ENCODE measurements around the gene WDFY3.

Gene WDFY3

GRCh38 chr4:84800256-84800655, 166.2 kb downstream of the WDFY3 start:
- no peak for DNase-seq (ENCODE audit: low spot score)
- Mint-ChIP-seq H3K27ac (no peak overlapping the region), H3K4me3 (no peak overlapping the region), H3K36me3 (ENCODE audit: low read depth) (no peaks in the 10 kb centered on the region), H3K9me3 (no peaks in the 10 kb centered on the region), H3K27me3 (ENCODE audit: low read depth) (no peaks in the 10 kb centered on the region), H3K4me1 (ENCODE audit: low read depth) (no peaks in the 10 kb centered on the region)

- DNase-seq (ENCODE audit: low spot score) = no peak
- no peaks in the 10 kb centered on the region for H3K9me3 Mint-ChIP-seq
- no peaks in the 10 kb centered on the region for H3K4me1 Mint-ChIP-seq (ENCODE audit: low read depth)
Measured at GRCh38 chr4:84799318-84799717, 167.2 kb downstream of the WDFY3 start.

GRCh38 chr4:84796394-84796793, 170.1 kb downstream of the WDFY3 start:
- Mint-ChIP-seq H3K27ac (no peak overlapping the region), H3K27me3 (ENCODE audit: low read depth) (no peaks in the 10 kb centered on the region), H3K4me1 (ENCODE audit: low read depth) (no peaks in the 10 kb centered on the region), H3K9me3 (no peaks in the 10 kb centered on the region), H3K4me3 (no peak overlapping the region), H3K36me3 (ENCODE audit: low read depth) (no peaks in the 10 kb centered on the region)
- no peak for DNase-seq (ENCODE audit: low spot score)

More at GRCh38 chr4:84799318-84799717, 167.2 kb downstream of the WDFY3 start:
- Mint-ChIP-seq H3K36me3 (ENCODE audit: low read depth) (no peaks in the 10 kb centered on the region), H3K27ac (no peak overlapping the region), H3K4me3 (no peak overlapping the region), H3K27me3 (ENCODE audit: low read depth) (no peaks in the 10 kb centered on the region)

- Mint-ChIP-seq H3K27ac (no peak overlapping the region), H3K4me3 (no peak overlapping the region), H3K27me3 (ENCODE audit: low read depth) (no peaks in the 10 kb centered on the region), H3K4me1 (ENCODE audit: low read depth) (no peaks in the 10 kb centered on the region), H3K9me3 (no peaks in the 10 kb centered on the region), H3K36me3 (ENCODE audit: low read depth) (no peaks in the 10 kb centered on the region)
- DNase-seq (ENCODE audit: low spot score) = no peak
Measured at GRCh38 chr4:84792366-84793301, 173.9 kb downstream of the WDFY3 start.

GRCh38 chr4:84790769-84791565, 175.5 kb downstream of the WDFY3 start:
- Mint-ChIP-seq H3K4me1 (ENCODE audit: low read depth) (no peaks in the 10 kb centered on the region), H3K4me3 (no peak overlapping the region), H3K9me3 (no peaks in the 10 kb centered on the region), H3K36me3 (ENCODE audit: low read depth) (no peaks in the 10 kb centered on the region), H3K27ac (no peak overlapping the region), H3K27me3 (ENCODE audit: low read depth) (no peaks in the 10 kb centered on the region)
- DNase-seq (ENCODE audit: low spot score) = no peak

GRCh38 chr4:84786478-84786877, 180.0 kb downstream of the WDFY3 start:
- no peak for DNase-seq (ENCODE audit: low spot score)
- H3K4me1 Mint-ChIP-seq (ENCODE audit: low read depth) = no peaks in the 10 kb centered on the region
- no peaks in the 10 kb centered on the region for H3K27me3 Mint-ChIP-seq (ENCODE audit: low read depth)

GRCh38 chr4:84782517-84782916, 184.0 kb downstream of the WDFY3 start:
- H3K9me3 Mint-ChIP-seq = no peaks in the 10 kb centered on the region
- no peaks in the 10 kb centered on the region for H3K4me1 Mint-ChIP-seq (ENCODE audit: low read depth)
- DNase-seq (ENCODE audit: low spot score) = no peak
- H3K27ac Mint-ChIP-seq = no peak overlapping the region
- no peak overlapping the region for H3K4me3 Mint-ChIP-seq
- H3K27me3 Mint-ChIP-seq (ENCODE audit: low read depth) = no peaks in the 10 kb centered on the region
- H3K36me3 Mint-ChIP-seq (ENCODE audit: low read depth) = no peaks in the 10 kb centered on the region

More at GRCh38 chr4:84786478-84786877, 180.0 kb downstream of the WDFY3 start:
- Mint-ChIP-seq H3K36me3 (ENCODE audit: low read depth) (no peaks in the 10 kb centered on the region), H3K4me3 (no peak overlapping the region), H3K9me3 (no peaks in the 10 kb centered on the region), H3K27ac (no peak overlapping the region)

- H3K4me3 Mint-ChIP-seq = no peak overlapping the region
- H3K27ac Mint-ChIP-seq = no peak overlapping the region
- H3K27me3 Mint-ChIP-seq (ENCODE audit: low read depth) = no peaks in the 10 kb centered on the region
- no peak for DNase-seq (ENCODE audit: low spot score)
- H3K36me3 Mint-ChIP-seq (ENCODE audit: low read depth) = no peaks in the 10 kb centered on the region
- no peaks in the 10 kb centered on the region for H3K9me3 Mint-ChIP-seq
- no peaks in the 10 kb centered on the region for H3K4me1 Mint-ChIP-seq (ENCODE audit: low read depth)
Measured at GRCh38 chr4:84780719-84781118, 185.8 kb downstream of the WDFY3 start.

- Mint-ChIP-seq H3K4me3 (no peak overlapping the region), H3K27me3 (ENCODE audit: low read depth) (no peaks in the 10 kb centered on the region), H3K36me3 (ENCODE audit: low read depth) (no peaks in the 10 kb centered on the region), H3K4me1 (ENCODE audit: low read depth) (no peaks in the 10 kb centered on the region), H3K9me3 (no peaks in the 10 kb centered on the region), H3K27ac (no peak overlapping the region)
- DNase-seq (ENCODE audit: low spot score) = no peak
Measured at GRCh38 chr4:84778041-84778440, 188.4 kb downstream of the WDFY3 start.

GRCh38 chr4:84767168-84767567, 199.3 kb downstream of the WDFY3 start:
- Mint-ChIP-seq H3K27me3 (ENCODE audit: low read depth) (no peaks in the 10 kb centered on the region), H3K27ac (no peak overlapping the region), H3K4me1 (ENCODE audit: low read depth) (no peaks in the 10 kb centered on the region), H3K9me3 (no peaks in the 10 kb centered on the region), H3K4me3 (no peak overlapping the region), H3K36me3 (ENCODE audit: low read depth) (no peaks in the 10 kb centered on the region)
- DNase-seq (ENCODE audit: low spot score) = no peak

- no peak for DNase-seq (ENCODE audit: low spot score)
- no peak overlapping the region for H3K27ac Mint-ChIP-seq
- H3K9me3 Mint-ChIP-seq = no peaks in the 10 kb centered on the region
Measured at GRCh38 chr4:84753321-84753972, 213.0 kb downstream of the WDFY3 start.

GRCh38 chr4:84751707-84752106, 214.8 kb downstream of the WDFY3 start:
- Mint-ChIP-seq H3K27me3 (ENCODE audit: low read depth) (no peaks in the 10 kb centered on the region), H3K36me3 (ENCODE audit: low read depth) (no peaks in the 10 kb centered on the region), H3K4me1 (ENCODE audit: low read depth) (no peaks in the 10 kb centered on the region)

More at GRCh38 chr4:84753321-84753972, 213.0 kb downstream of the WDFY3 start:
- Mint-ChIP-seq H3K4me3 (no peak overlapping the region), H3K27me3 (ENCODE audit: low read depth) (no peaks in the 10 kb centered on the region), H3K4me1 (ENCODE audit: low read depth) (no peaks in the 10 kb centered on the region), H3K36me3 (ENCODE audit: low read depth) (no peaks in the 10 kb centered on the region)

GRCh38 chr4:84750960-84751283, 215.6 kb downstream of the WDFY3 start:
- H3K27ac Mint-ChIP-seq = no peak overlapping the region
- no peaks in the 10 kb centered on the region for H3K9me3 Mint-ChIP-seq
- H3K4me1 Mint-ChIP-seq (ENCODE audit: low read depth) = no peaks in the 10 kb centered on the region
- no peak overlapping the region for H3K4me3 Mint-ChIP-seq
- DNase-seq (ENCODE audit: low spot score) = no peak
- H3K27me3 Mint-ChIP-seq (ENCODE audit: low read depth) = no peaks in the 10 kb centered on the region
- no peaks in the 10 kb centered on the region for H3K36me3 Mint-ChIP-seq (ENCODE audit: low read depth)

More at GRCh38 chr4:84751707-84752106, 214.8 kb downstream of the WDFY3 start:
- Mint-ChIP-seq H3K27ac (no peak overlapping the region), H3K4me3 (no peak overlapping the region), H3K9me3 (no peaks in the 10 kb centered on the region)
- no peak for DNase-seq (ENCODE audit: low spot score)
